ENCODE results near the gene VAC14. TPM values are rescaled to one million over a fixed set of nuclear protein-coding genes. Genes with fewer than 3 reads are reported as not detected.

Gene VAC14
- total RNA-seq, 1 experiment from 2014 or later = 35.3 TPM

GRCh38 chr16:70701998-70702397 is 99.0 kb downstream of the VAC14 start:
- no peak for ATAC-seq
- ChIA-PET POLR2A (no interaction called here), CTCF (no interaction called here), RAD21 (ENCODE audit: low non-redundant PET in 1 of 2, low total read pairs in 2 of 2, uncharacterized antibody in 2 of 2, unreplicated experiment in 2 of 2) (no interaction called here)
- no peaks in the 10 kb centered on the region for H3K9me2 ChIP-seq (ENCODE audit: insufficient read depth)
- no peaks in the 10 kb centered on the region for H3K27me3 ChIP-seq (ENCODE audit: insufficient read depth, low read length)
- H3K27ac ChIP-seq (ENCODE audit: low read depth, low read length) = no peak overlapping the region
- H3K36me3 ChIP-seq (ENCODE audit: control insufficient read depth in 1 of 2, insufficient read depth in 2 of 2, low read length in 2 of 2) = no peaks in the 10 kb centered on the region
- H3K4me1 ChIP-seq (ENCODE audit: control insufficient read depth in 1 of 2, insufficient read depth in 2 of 2, low read length in 2 of 2) = peaks cover 25 to 44% of the 10 kb centered on the region in 2 experiments
- H4K20me1 ChIP-seq (ENCODE audit: insufficient read depth) = no peaks in the 10 kb centered on the region
- H3K9ac ChIP-seq (ENCODE audit: low read length) = no peak overlapping the region
- intact Hi-C loops (cut with micrococcal nuclease) = no loop called here
- no peak overlapping the region for H2AFZ ChIP-seq (ENCODE audit: low read depth, low read length, poor library complexity, severe bottlenecking)
- no peak for DNase-seq (ENCODE audit: low read depth, low spot score)
- TF ChIP-seq CBX3 (IDR thresholded peaks at IDR 0.05; ENCODE audit: low read depth) (no peak), SRF (IDR thresholded peaks at IDR 0.05; ENCODE audit: low read depth) (no peak), POLR2A (IDR thresholded peaks at IDR 0.05; ENCODE audit: borderline replicate concordance, extremely low read depth, insufficient read depth, insufficient read length) (no peak), ZNF274 (IDR thresholded peaks at IDR 0.05; ENCODE audit: low read depth, low read length) (no peak), SIN3A (IDR thresholded peaks at IDR 0.05; ENCODE audit: low read depth) (no peak), RAD21 (IDR thresholded peaks at IDR 0.05; ENCODE audit: low read depth) (no peak), CEBPB (IDR thresholded peaks at IDR 0.05; ENCODE audit: low read depth) (no peak), POLR2AphosphoS5 (IDR thresholded peaks at IDR 0.05; ENCODE audit: low read depth, low read length) (no peak), TCF7L2 (IDR thresholded peaks at IDR 0.05; ENCODE audit: borderline replicate concordance, extremely low read depth, insufficient read depth, insufficient read length) (no peak)
- TF ChIP-seq, protein P1, sequence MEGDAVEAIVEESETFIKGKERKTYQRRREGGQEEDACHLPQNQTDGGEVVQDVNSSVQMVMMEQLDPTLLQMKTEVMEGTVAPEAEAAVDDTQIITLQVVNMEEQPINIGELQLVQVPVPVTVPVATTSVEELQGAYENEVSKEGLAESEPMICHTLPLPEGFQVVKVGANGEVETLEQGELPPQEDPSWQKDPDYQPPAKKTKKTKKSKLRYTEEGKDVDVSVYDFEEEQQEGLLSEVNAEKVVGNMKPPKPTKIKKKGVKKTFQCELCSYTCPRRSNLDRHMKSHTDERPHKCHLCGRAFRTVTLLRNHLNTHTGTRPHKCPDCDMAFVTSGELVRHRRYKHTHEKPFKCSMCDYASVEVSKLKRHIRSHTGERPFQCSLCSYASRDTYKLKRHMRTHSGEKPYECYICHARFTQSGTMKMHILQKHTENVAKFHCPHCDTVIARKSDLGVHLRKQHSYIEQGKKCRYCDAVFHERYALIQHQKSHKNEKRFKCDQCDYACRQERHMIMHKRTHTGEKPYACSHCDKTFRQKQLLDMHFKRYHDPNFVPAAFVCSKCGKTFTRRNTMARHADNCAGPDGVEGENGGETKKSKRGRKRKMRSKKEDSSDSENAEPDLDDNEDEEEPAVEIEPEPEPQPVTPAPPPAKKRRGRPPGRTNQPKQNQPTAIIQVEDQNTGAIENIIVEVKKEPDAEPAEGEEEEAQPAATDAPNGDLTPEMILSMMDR (IDR thresholded peaks at IDR 0.05 in 2 of 3, conservative IDR thresholded peaks at IDR 0.05 in 1 of 3; ENCODE audit: borderline replicate concordance in 1 of 3, insufficient read depth in 1 of 3, low read depth in 2 of 3, low read length in 2 of 3) = no peak
- TF ChIP-seq, protein P2, sequence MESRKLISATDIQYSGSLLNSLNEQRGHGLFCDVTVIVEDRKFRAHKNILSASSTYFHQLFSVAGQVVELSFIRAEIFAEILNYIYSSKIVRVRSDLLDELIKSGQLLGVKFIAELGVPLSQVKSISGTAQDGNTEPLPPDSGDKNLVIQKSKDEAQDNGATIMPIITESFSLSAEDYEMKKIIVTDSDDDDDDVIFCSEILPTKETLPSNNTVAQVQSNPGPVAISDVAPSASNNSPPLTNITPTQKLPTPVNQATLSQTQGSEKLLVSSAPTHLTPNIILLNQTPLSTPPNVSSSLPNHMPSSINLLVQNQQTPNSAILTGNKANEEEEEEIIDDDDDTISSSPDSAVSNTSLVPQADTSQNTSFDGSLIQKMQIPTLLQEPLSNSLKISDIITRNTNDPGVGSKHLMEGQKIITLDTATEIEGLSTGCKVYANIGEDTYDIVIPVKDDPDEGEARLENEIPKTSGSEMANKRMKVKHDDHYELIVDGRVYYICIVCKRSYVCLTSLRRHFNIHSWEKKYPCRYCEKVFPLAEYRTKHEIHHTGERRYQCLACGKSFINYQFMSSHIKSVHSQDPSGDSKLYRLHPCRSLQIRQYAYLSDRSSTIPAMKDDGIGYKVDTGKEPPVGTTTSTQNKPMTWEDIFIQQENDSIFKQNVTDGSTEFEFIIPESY (IDR thresholded peaks at IDR 0.05; ENCODE audit: extremely low read depth, insufficient replicate concordance, low read length) = no peak
- H3K79me2 ChIP-seq (ENCODE audit: insufficient read depth, low read length) = no peaks in the 10 kb centered on the region
- H3K9me3 ChIP-seq (ENCODE audit: control insufficient read depth in 1 of 2, insufficient read depth in 1 of 2, low read depth in 1 of 2, low read length in 2 of 2) = no peaks in the 10 kb centered on the region
- no TSS peak for BruUV-seq (replicated peaks)
- H3K4me3 ChIP-seq (replicated peaks in 1 of 2; ENCODE audit: low read depth in 1 of 2, low read length in 2 of 2) = no peak overlapping the region
- H3K4me2 ChIP-seq (ENCODE audit: low read length) = no peak overlapping the region
